ENCODE results near the gene AMDHD1. TPM values are rescaled to one million over a fixed set of nuclear protein-coding genes. Genes with fewer than 3 reads are reported as not detected.

Gene AMDHD1
- 1.1 and 2.2 TPM in 2 replicates for total RNA-seq (ENCODE audit: low replicate concordance)

GRCh38 chr12:95943330-95943842 lies at the start of gene AMDHD1:
Gene AMDHD1 (plus strand): TSS chr12:95943331. CDS start chr12:95943399, 68 bp downstream.
- H3K27ac ChIP-seq: no peak within 1 kb of the TSS
- peak within 1 kb of the TSS; percentile 90 for H3K4me2 ChIP-seq
- peak within 1 kb of the TSS; percentile 84 for H3K4me3 ChIP-seq
- H3K9ac ChIP-seq: no peak within 1 kb of the TSS
- TF ChIP-seq EZH2phosphoT487 (IDR thresholded peaks at IDR 0.05) (no peak), EZH2 (IDR thresholded peaks at IDR 0.05) (peak; percentile 57), CTCF (IDR thresholded peaks at IDR 0.05) (peak; percentile 36)
- Mint-ChIP-seq H3K4me1 (peaks cover 4% of the 10 kb centered on the region), H3K4me3 (peak within 1 kb of the TSS; percentile 95), H3K36me3 (no peaks in the 10 kb centered on the region), H3K27me3 (ENCODE audit: insufficient read depth, low read depth) (peaks cover 10% of the 10 kb centered on the region), H3K27ac (peak within 1 kb of the TSS; percentile 88), H3K9me3 (peaks cover 2% of the 10 kb centered on the region)
- peaks cover 32% of the 10 kb centered on the region for H3F3A ChIP-seq (ENCODE audit: low read depth)
- H3K4me1 ChIP-seq: peaks cover 4% of the 10 kb centered on the region
- peaks cover 14% of the 10 kb centered on the region for H3K27me3 ChIP-seq
- peak within 1 kb of the TSS; percentile 75 for H2AFZ ChIP-seq (replicated peaks)
- H3K79me2 ChIP-seq (ENCODE audit: low read depth): no peaks in the 10 kb centered on the region
- H3K9me3 ChIP-seq (ENCODE audit: low read depth): no peaks in the 10 kb centered on the region
- H4K20me1 ChIP-seq (ENCODE audit: low read depth): no peaks in the 10 kb centered on the region
- H3K36me3 ChIP-seq: no peaks in the 10 kb centered on the region
- peak; percentile 81 for DNase-seq (ENCODE audit: low spot score)

- H3K4me3 Mint-ChIP-seq: no peak overlapping the region
- H3K36me3 Mint-ChIP-seq: no peaks in the 10 kb centered on the region
- no peak overlapping the region for H3K4me2 ChIP-seq
- H3K4me3 ChIP-seq: no peak overlapping the region
- no peaks in the 10 kb centered on the region for H3K9me3 ChIP-seq (ENCODE audit: low read depth)
- no peaks in the 10 kb centered on the region for H3K27me3 Mint-ChIP-seq (ENCODE audit: insufficient read depth, low read depth)
- no peaks in the 10 kb centered on the region for H3K4me1 ChIP-seq
- no peak overlapping the region for H3K27ac Mint-ChIP-seq
- H3K9ac ChIP-seq: no peak overlapping the region
- no peak for TF ChIP-seq EZH2phosphoT487 (IDR thresholded peaks at IDR 0.05)
- TF ChIP-seq EZH2 (IDR thresholded peaks at IDR 0.05): no peak
- TF ChIP-seq CTCF (IDR thresholded peaks at IDR 0.05): no peak
- no peaks in the 10 kb centered on the region for H3K4me1 Mint-ChIP-seq
- H3K79me2 ChIP-seq (ENCODE audit: low read depth): no peaks in the 10 kb centered on the region
- H3K36me3 ChIP-seq: no peaks in the 10 kb centered on the region
- H3F3A ChIP-seq (ENCODE audit: low read depth): no peaks in the 10 kb centered on the region
- no peak overlapping the region for H3K27ac ChIP-seq
- H3K27me3 ChIP-seq: no peaks in the 10 kb centered on the region
- no peak overlapping the region for H2AFZ ChIP-seq (replicated peaks)
- H4K20me1 ChIP-seq (ENCODE audit: low read depth): no peaks in the 10 kb centered on the region
- DNase-seq (ENCODE audit: low spot score): no peak
- H3K9me3 Mint-ChIP-seq: peaks cover 2% of the 10 kb centered on the region
Measured at GRCh38 chr12:95896846-95897245, 46.3 kb upstream of the AMDHD1 start.

GRCh38 chr12:95898081-95898480 lies 45.0 kb upstream of the AMDHD1 start:
- H3F3A ChIP-seq (ENCODE audit: low read depth): no peaks in the 10 kb centered on the region
- no peak overlapping the region for H3K9ac ChIP-seq
- Mint-ChIP-seq H3K27me3 (ENCODE audit: insufficient read depth, low read depth) (no peaks in the 10 kb centered on the region), H3K9me3 (peaks cover 4% of the 10 kb centered on the region), H3K27ac (no peak overlapping the region), H3K4me1 (no peaks in the 10 kb centered on the region), H3K36me3 (no peaks in the 10 kb centered on the region), H3K4me3 (no peak overlapping the region)
- H3K4me1 ChIP-seq: no peaks in the 10 kb centered on the region
- no peak overlapping the region for H3K27ac ChIP-seq
- TF ChIP-seq EZH2 (IDR thresholded peaks at IDR 0.05) (no peak), CTCF (IDR thresholded peaks at IDR 0.05) (no peak), EZH2phosphoT487 (IDR thresholded peaks at IDR 0.05) (no peak)
- no peaks in the 10 kb centered on the region for H3K27me3 ChIP-seq
- DNase-seq (ENCODE audit: low spot score): no peak
- H3K36me3 ChIP-seq: no peaks in the 10 kb centered on the region
- no peaks in the 10 kb centered on the region for H3K79me2 ChIP-seq (ENCODE audit: low read depth)
- H2AFZ ChIP-seq (replicated peaks): peak overlapping the region; percentile 86
- peaks cover 5% of the 10 kb centered on the region for H3K9me3 ChIP-seq (ENCODE audit: low read depth)
- no peak overlapping the region for H3K4me3 ChIP-seq
- H4K20me1 ChIP-seq (ENCODE audit: low read depth): no peaks in the 10 kb centered on the region
- H3K4me2 ChIP-seq: no peak overlapping the region

All from neural progenitor cell (in vitro differentiated cells).